HT1080 (cell line): Measurements from ENCODE around the gene KCTD13. TPM values are rescaled to one million over a fixed set of nuclear protein-coding genes. Genes with fewer than 3 reads are reported as not detected.
"Not testable (repeated sequence)": the region's sequence is repeated elsewhere in the genome, so short reads cannot be mapped to it uniquely, and the experiment has no call there.

Source experiments
- DNase-seq: peaks from one replicate; pipeline ENCODE4 v3.0.0-alpha.2; 2015; ENCODE audit warnings: low read depth
- total RNA-seq: library from RNA; depleted of rRNA; stranded (reverse); fragments of >200 nt; shearing (Covaris generic); gene quantifications from 2 replicates; pipeline ENCODE4 v1.2.3, GENCODE V29; 2014

Gene KCTD13
- total RNA-seq, 1 experiment from 2014 or later = 4.3 TPM

GRCh38 chr16:29883987-29884386 lies 42.0 kb downstream of the KCTD13 start:
- no peak for DNase-seq

- DNase-seq = no peak
Measured at GRCh38 chr16:29881050-29881449, 45.0 kb downstream of the KCTD13 start.

DNA sequence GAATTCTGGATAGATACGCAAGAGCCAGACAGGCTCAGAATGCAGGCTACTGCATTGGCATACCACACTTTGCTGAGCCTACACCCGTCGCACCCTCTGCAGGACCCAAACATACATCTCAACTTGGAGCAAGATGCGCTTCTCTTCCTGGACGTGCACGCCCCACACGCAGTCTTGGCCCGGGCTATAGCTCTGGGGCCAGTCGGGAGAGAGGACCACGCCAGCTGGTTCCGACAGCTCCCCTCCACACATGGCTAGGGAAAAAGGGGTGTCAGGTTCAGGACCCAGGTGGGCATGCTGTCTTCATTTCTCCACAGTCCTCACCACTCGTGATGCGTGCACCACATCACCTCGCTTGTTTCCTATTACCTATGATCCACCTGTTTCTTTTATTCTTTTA lies 47.9 kb downstream of the KCTD13 start:
- no peak for DNase-seq

- peak; percentile 12 for DNase-seq
Measured at GRCh38 chr16:29877266-29877961, 48.6 kb downstream of the KCTD13 start.

- no peak for DNase-seq
Measured at GRCh38 chr16:29876594-29877249, 49.3 kb downstream of the KCTD13 start.

GRCh38 chr16:29876217-29876593 lies 49.8 kb downstream of the KCTD13 start:
- no peak for DNase-seq

- no peak for DNase-seq
Measured at GRCh38 chr16:29875206-29875605, 50.8 kb downstream of the KCTD13 start.

DNA sequence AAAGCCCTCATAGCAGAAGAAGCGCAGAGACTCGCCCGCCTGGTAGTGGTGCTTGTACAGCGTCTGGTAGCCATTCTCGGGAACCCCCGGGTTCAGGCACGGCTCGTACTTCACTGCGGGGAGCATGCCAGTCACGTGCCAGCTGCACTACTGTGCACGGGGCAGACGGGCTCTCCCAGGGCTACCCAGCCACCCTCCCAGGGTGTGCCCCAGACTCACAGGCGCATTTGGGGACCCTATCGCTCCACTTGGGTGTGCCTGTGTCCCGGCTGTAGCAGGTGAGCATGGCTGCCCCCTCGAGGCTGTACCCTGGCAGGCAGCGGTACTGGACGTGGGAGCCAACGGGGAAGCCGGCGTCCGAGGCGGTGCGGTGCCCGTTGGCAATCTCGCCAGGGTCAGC lies 52.7 kb downstream of the KCTD13 start:
- no peak for DNase-seq

DNA sequence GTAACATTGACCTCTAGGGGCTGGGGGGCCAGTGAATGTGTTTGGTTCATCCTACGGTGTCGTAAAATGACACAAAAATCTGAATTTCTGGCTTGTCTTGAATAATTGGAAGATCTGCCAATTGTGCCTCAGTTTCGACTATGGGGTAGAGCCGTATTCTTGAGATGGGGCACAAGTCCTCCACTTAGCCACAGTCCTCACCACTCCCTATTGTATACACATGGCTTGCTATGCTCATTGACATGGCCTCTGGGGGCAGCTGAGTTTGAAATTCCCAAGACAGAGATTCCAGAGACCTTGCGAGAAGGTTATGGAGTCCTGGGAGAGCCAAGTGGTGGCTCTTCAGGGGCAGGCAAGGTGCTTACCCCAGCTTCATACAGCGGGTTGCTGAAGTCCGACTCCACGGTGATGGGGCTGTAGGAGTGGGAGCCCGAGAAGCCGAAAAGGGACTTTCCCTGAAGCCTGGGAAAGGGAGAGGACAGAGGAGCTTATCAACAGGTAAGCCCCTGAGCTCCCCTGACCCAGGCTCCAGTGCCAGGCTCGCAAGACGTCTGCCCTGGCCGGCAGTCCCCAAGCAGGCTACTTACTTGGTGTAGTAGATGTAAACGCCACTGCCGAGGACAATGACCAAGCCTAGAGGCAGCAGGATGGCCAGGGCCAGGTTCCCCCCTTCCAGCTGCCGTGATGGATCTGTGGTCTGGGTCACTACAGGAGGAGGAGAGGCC lies 54.0 kb downstream of the KCTD13 start:
- no peak for DNase-seq

DNA sequence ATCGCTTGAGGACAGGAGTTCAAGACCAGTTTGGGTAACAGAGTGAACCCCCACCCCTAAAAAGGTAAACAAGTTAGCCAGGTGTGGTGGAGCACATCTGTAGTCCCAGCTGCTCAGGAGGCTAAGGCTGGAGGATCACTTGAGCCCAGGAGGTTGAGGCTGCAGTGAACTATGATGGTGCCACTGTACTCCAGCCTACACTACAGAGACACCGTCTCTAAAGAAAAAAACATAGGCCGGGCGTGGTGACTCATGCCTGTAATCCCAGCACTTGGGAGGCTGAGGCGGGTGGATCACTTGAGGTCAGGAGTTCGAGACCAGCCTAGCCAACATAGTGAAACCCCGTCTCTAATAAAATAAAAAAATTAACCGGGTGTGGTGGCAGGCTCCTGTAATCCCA lies 57.0 kb downstream of the KCTD13 start:
- not testable (repeated sequence) for DNase-seq

- DNase-seq = no peak
Measured at GRCh38 chr16:29868396-29869009, 57.5 kb downstream of the KCTD13 start.

DNA sequence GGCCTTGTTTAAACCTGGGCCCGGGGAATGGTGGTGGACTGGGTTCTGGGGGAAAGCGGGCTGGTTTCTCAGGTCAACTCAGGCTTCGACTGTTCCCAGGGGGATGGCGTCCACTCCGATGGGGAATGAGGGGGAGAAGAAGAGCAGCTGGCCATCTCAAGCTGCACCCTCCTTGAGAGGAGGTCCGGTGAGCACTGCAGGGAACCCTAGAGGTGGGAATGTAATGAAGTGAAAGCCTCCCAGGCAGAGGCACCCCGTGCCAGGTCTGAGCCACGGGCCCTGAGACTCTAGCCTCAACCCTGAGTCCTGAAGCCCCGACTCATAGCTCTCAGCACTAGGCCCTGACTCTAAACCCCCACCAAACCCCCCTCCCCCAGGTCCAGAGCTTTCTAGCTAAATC lies 61.8 kb downstream of the KCTD13 start:
- DNase-seq = no peak

DNA sequence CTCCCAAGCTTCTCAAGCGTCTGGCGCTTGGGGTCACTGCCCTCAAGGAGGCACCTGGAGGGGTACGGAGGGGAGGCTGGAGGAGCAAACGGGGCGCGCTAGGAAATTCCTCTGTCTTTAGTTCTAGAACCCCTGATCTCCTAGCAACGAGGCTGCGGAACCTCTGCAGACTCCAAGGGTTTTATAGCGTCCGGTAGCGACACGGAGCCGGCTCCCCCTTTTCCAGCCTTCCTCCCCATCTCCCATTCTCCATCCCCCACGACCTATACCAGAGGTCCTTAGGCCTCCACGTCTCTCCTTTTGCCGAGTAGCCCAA lies 62.4 kb downstream of the KCTD13 start:
- no peak for DNase-seq

- peak; percentile 91 for DNase-seq
Measured at GRCh38 chr16:29862884-29863668, 63.0 kb downstream of the KCTD13 start, which contains the start of gene CDIPT. Gene CDIPT, minus strand, starts transcription at chr16:29863226. Its CDS starts 369 bp downstream, at chr16:29862857.

DNA sequence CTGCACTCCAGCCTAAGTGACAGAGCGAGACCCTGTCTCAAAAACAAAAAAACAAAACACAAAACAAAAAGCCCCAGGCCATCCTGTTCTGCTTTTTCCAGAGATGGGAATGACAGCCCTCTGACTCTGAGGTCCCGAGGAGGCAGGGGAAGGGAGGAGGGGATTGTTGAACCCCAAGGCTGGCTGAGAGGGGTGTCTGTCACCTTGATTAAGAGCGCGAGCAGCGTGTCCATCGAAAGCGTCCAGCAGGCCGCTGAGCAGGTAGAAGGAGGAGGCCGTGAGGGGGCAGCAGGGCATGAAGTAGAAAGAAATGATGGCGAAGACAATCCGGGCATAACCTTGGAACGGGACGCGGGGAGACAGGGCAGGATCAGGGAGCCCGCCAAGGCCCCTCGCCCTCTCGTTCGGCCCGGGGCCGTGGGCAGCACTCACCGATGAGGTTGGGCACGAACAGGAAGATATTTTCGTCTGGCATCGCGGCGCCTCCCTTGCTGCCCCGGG lies 63.6 kb downstream of the KCTD13 start:
- no peak for DNase-seq

GRCh38 chr16:29860218-29860617 lies 65.8 kb downstream of the KCTD13 start:
- DNase-seq = no peak

DNA sequence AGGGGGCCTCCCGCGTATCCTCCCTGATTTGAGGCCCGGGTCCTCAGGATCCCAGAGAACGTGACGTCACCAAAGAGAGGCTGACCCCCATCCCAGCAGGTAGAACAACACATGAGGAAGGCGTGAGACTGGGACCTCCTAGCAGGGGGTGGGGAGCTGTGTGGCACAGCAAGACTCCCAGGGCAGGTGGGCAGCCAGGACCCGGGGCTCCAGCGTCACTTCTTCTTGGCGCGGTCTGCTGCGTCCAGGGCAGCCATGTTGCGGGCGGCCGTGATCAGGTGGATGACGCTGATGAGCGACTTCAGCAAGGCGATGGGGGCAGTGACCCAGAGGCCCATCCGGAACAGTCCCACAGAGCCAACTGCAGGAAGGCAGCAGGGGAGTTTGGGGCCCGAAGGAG lies 67.1 kb downstream of the KCTD13 start:
- no peak for DNase-seq

- no peak for DNase-seq
Measured at GRCh38 chr16:29858149-29858849, 67.7 kb downstream of the KCTD13 start.

DNA sequence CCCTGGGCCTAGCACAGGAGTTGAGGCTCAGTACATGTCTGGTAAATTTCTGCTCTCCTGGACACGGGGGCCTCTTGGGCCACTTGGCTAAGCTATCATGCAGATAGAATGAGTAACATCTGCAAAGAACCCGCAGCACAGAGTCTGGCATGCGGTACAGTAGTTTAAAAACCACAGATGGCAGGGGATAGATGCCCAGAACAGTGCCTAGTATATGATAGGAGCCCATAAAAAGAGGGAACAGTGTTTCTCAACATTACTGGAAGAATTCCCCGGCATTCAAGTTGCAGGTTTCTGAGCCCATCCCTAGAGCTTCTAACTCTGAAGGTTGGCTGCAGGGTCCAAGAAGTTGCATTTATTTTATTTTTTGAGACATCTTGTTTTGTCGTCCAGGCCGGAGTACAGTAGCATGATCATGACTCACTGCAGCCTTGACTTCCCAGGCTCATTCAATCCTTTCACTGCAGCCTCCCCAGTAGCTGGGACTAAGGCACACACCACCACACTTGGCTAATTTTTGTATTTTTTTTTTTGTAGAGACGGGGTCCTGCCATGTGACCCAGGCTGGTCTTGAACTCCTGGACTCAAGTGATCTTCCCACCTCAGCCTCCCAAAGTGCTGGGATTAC lies 68.8 kb downstream of the KCTD13 start:
- peak; percentile 52 for DNase-seq
